SU-DHL-6 (cell line): Measurements from ENCODE around the gene CREBBP.

Source experiments
- CTCF ChIP-seq: fragments of 200-600 bp; sonication (generic); IDR thresholded peaks from one replicate; pipeline ENCODE4 v1.5.1; 2017; ENCODE audit warnings: antibody characterized with exemption, mild to moderate bottlenecking, low read length, moderate library complexity; ENCODE audit not compliant: insufficient read depth, poor library complexity, severe bottlenecking
- EZH2phosphoT487 ChIP-seq: fragments of 200-600 bp; sonication (generic), shearing (Covaris generic); conservative IDR thresholded peaks from 2 replicates; pipeline ENCODE4 v1.6.1; 2018; ENCODE audit warnings: mild to moderate bottlenecking, antibody characterized with exemption, low read length, moderate library complexity, mixed read lengths

GRCh38 chr16:3769942-3770341, 110.6 kb downstream of the CREBBP start:
- TF ChIP-seq CTCF (no peak), EZH2phosphoT487 (no peak)
